Fibroblast of lung (primary cell): ENCODE measurements around the gene LIPE. TPM values are rescaled to one million over a fixed set of nuclear protein-coding genes. Genes with fewer than 3 reads are reported as not detected.

Experiments
- DNase-seq, 2 donors: peaks; one replicate each; pipeline versions ENCODE4 v3.0.0 to v3.0.0-alpha.2; 2010; ENCODE audit warnings: low read depth in 2 of 2
- H2AFZ ChIP-seq: 2 replicates; pipeline ENCODE4 v1.5.1; 2012; ENCODE audit warnings: low read length, control low read depth, inconsistent platforms
- H3K27ac ChIP-seq: 2 replicates; pipeline ENCODE4 v1.5.1; 2011; ENCODE audit warnings: low read length, control low read depth; ENCODE audit not compliant: insufficient read depth
- H3K27me3 ChIP-seq: 2 replicates; pipeline ENCODE4 v1.5.1; 2011; ENCODE audit warnings: mild to moderate bottlenecking, low read length; ENCODE audit not compliant: control insufficient read depth, insufficient read depth
- H3K36me3 ChIP-seq: 2 replicates; pipeline ENCODE4 v1.5.1; 2011; ENCODE audit warnings: low read length; ENCODE audit not compliant: control insufficient read depth, insufficient read depth
- H3K4me1 ChIP-seq: 2 replicates; pipeline ENCODE4 v1.5.1; 2011; ENCODE audit warnings: low read length; ENCODE audit not compliant: control insufficient read depth, insufficient read depth; ENCODE audit errors: extremely low read depth
- H3K4me2 ChIP-seq: 2 replicates; pipeline ENCODE4 v1.5.1; 2011; ENCODE audit warnings: low read length, control low read depth; ENCODE audit not compliant: insufficient read depth; ENCODE audit errors: extremely low read depth
- H3K4me3 ChIP-seq, 4 experiments: fragments of 200-600 bp in 1 of 4; sonication (generic) in 1 of 4; replicated peaks in 1 of 4; 2 replicates each; pipeline ENCODE4 v1.5.1; 2011 to 2016; ENCODE audit warnings: low read length in 4 of 4, low read depth in 3 of 4, mild to moderate bottlenecking in 3 of 4, control low read depth in 2 of 4, inconsistent platforms in 1 of 4, mixed read lengths in 1 of 4; ENCODE audit not compliant: insufficient read depth in 1 of 4; ENCODE audit errors: control extremely low read depth in 1 of 4
- H3K79me2 ChIP-seq: 2 replicates; pipeline ENCODE4 v1.5.1; 2012; ENCODE audit warnings: mild to moderate bottlenecking, low read length, inconsistent platforms; ENCODE audit not compliant: control insufficient read depth, insufficient read depth
- H3K9ac ChIP-seq: 2 replicates; pipeline ENCODE4 v1.5.1; 2011; ENCODE audit warnings: mild to moderate bottlenecking, low read length, control low read depth; ENCODE audit not compliant: insufficient read depth
- H3K9me3 ChIP-seq: 2 replicates; pipeline ENCODE4 v1.5.1; 2012; ENCODE audit warnings: low read depth, low read length; ENCODE audit not compliant: control insufficient read depth, insufficient read depth
- H4K20me1 ChIP-seq: 2 replicates; pipeline ENCODE4 v1.5.1; 2011; ENCODE audit warnings: low read length; ENCODE audit not compliant: control insufficient read depth, insufficient read depth; ENCODE audit errors: extremely low read depth
- CTCF ChIP-seq, 2 donors: IDR thresholded peaks in 1 of 2; conservative IDR thresholded peaks in 1 of 2; 1 replicate in 1 of 2; 2 replicates in 1 of 2; pipeline ENCODE4 v1.5.1; 2011 to 2012; ENCODE audit warnings: low read length in 2 of 2, control low read depth in 1 of 2, inconsistent platforms in 1 of 2, low read depth in 1 of 2, mild to moderate bottlenecking in 1 of 2
- EZH2 ChIP-seq: IDR thresholded peaks from 2 replicates; pipeline ENCODE4 v1.5.1; 2012; ENCODE audit warnings: low read length, control low read depth, mild to moderate bottlenecking; ENCODE audit errors: missing control alignments
- polyA plus RNA-seq, 2 donors: library from polyadenylated mRNA; depleted of rRNA in 1 of 2; stranded (reverse) in 1 of 2; unstranded in 1 of 2; fragments of >200 nt; gene quantifications; 2 replicates each; pipeline ENCODE4 v1.2.1, GENCODE V29; 2011 to 2012; ENCODE audit warnings: missing spikeins in 1 of 2
- total RNA-seq: library from RNA; depleted of rRNA; stranded (reverse); fragments of >200 nt; gene quantifications from 2 replicates; pipeline ENCODE4 v1.2.1, GENCODE V29; 2014

Gene LIPE
- total and polyA plus RNA-seq, 2 donors (not counting 1 experiment from before 2014, with no cell fraction given): 1.1 to 1.7 TPM

GRCh38 chr19:42423462-42424344 lies 3.5 kb downstream of the LIPE start:
- Histone ChIP-seq H3K4me1 (peaks cover 5% of the 10 kb centered on the region), H3K9me3 (no peaks in the 10 kb centered on the region), H3K36me3 (no peaks in the 10 kb centered on the region), H2AFZ (peak overlapping the region; percentile 91), H3K79me2 (no peaks in the 10 kb centered on the region), H3K4me2 (peak overlapping the region; percentile 93), H3K4me3 (peak overlapping the region; percentile 56 to 80 (median 70)), H3K9ac (peak overlapping the region; percentile 52), H4K20me1 (no peaks in the 10 kb centered on the region), H3K27ac (peak overlapping the region; percentile 53), H3K27me3 (no peaks in the 10 kb centered on the region)
- DNase-seq: peak; percentile 90 to 95
- TF ChIP-seq EZH2 (no peak), CTCF (conservative IDR thresholded peaks at IDR 0.05 in 1 of 2, IDR thresholded peaks at IDR 0.05 in 1 of 2; ENCODE audit: low read depth in 1 of 2, low read length in 2 of 2) (no peak)

- TF ChIP-seq EZH2: no peak
- no peak for TF ChIP-seq CTCF (conservative IDR thresholded peaks at IDR 0.05 in 1 of 2, IDR thresholded peaks at IDR 0.05 in 1 of 2; ENCODE audit: low read depth in 1 of 2, low read length in 2 of 2)
- H3K4me3 ChIP-seq: peak overlapping the region; percentile 56 to 80 (median 70)
- peak in 1 of 2 donors; percentile 11 for DNase-seq
- no peaks in the 10 kb centered on the region for H3K36me3 ChIP-seq
- H3K4me2 ChIP-seq: peak overlapping the region; percentile 93
- H3K4me1 ChIP-seq: peaks cover 5% of the 10 kb centered on the region
- H3K9ac ChIP-seq: peak overlapping the region; percentile 52
- H2AFZ ChIP-seq: peak overlapping the region; percentile 91
- H3K27me3 ChIP-seq: no peaks in the 10 kb centered on the region
- no peaks in the 10 kb centered on the region for H3K79me2 ChIP-seq
- peak overlapping the region; percentile 53 for H3K27ac ChIP-seq
- H3K9me3 ChIP-seq: no peaks in the 10 kb centered on the region
- no peaks in the 10 kb centered on the region for H4K20me1 ChIP-seq
Measured at GRCh38 chr19:42422901-42423461, 4.2 kb downstream of the LIPE start.

DNA sequence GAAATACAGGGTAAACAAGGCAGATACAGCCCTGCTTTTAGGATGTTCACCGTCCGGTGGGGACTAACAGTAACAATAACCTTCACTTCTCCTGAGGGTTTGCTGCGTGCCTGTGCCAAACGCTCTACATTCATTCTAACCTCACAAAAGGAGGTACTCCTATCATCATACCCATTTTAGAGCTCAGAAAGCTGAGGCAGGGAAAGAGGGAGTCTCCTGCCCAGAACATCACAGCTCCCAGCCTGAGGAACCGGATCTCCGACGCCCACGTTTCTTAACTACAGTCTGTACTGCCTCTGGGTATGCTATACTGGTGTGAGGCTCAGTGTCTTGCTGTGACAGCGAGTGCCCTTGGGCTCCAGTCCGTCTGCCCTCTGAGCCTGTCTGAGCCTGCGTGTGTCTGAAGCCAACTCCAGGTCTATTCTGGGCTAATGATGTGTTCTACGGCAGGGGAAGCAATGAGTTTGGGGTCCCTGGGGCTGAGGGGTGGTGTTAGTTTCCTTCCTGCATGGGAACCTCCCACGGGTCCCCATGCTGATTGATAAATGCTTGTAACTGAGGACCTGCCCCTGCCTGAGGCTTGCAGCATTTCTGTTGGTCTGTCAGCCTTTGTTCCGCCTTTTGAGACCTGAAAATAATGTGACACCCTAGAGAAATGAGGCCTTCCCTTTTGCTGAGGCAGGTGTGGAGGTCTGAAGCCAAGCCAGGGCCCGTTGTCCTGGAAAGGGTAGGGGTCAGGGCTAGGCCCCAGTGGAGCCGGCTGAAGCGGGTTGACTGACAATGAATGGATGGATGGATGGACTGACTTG lies 4.9 kb downstream of the LIPE start:
- H4K20me1 ChIP-seq: no peaks in the 10 kb centered on the region
- H3K9ac ChIP-seq: no peak overlapping the region
- peak overlapping the region; percentile 93 for H3K4me2 ChIP-seq
- H3K4me1 ChIP-seq: peaks cover 5% of the 10 kb centered on the region
- no peaks in the 10 kb centered on the region for H3K9me3 ChIP-seq
- no peak overlapping the region for H2AFZ ChIP-seq
- no peaks in the 10 kb centered on the region for H3K36me3 ChIP-seq
- H3K4me3 ChIP-seq: peak overlapping the region; percentile 56 to 80 (median 70)
- TF ChIP-seq EZH2 (no peak), CTCF (conservative IDR thresholded peaks at IDR 0.05 in 1 of 2, IDR thresholded peaks at IDR 0.05 in 1 of 2; ENCODE audit: low read depth in 1 of 2, low read length in 2 of 2) (no peak)
- no peak overlapping the region for H3K27ac ChIP-seq
- no peaks in the 10 kb centered on the region for H3K27me3 ChIP-seq
- no peak for DNase-seq
- H3K79me2 ChIP-seq: no peaks in the 10 kb centered on the region
